Activated CD8-positive, alpha-beta memory T cell treated with anti-CD3 and anti-CD28 coated beads, Interleukin-2, amount 10 ng/mL, durations not matched to agents 7 days and 5 days (primary cell): ENCODE measurements around the gene COP1. TPM values are rescaled to one million over a fixed set of nuclear protein-coding genes. Genes with fewer than 3 reads are reported as not detected.

Experiments used
- ATAC-seq: fragments of 150-1000 bp; cut with Tn5 transposase; one replicate; pipeline ENCODE4 v1.10.0; 2021; ENCODE audit warnings: moderate library complexity
- CTCF ChIA-PET: fragments of 350-600 bp; sonication (Branson Sonifier 250); formaldehyde crosslinking; loops from one replicate; lab custom pipeline; 2021; ENCODE audit warnings: antibody characterized with exemption; lab: Charles Lee
- DNase-seq: peaks from one replicate; pipeline ENCODE4 v3.0.0-alpha.2; 2020
- H3K27ac Mint-ChIP-seq: one replicate; pipeline ENCODE4 v1.8.0; 2021; ENCODE audit warnings: mild to moderate bottlenecking, mixed read lengths
- H3K27me3 Mint-ChIP-seq: one replicate; pipeline ENCODE4 v1.8.0; 2021; ENCODE audit warnings: mixed read lengths
- H3K36me3 Mint-ChIP-seq: one replicate; pipeline ENCODE4 v1.8.0; 2021; ENCODE audit warnings: mild to moderate bottlenecking, mixed read lengths
- H3K4me1 Mint-ChIP-seq: one replicate; pipeline ENCODE4 v1.8.0; 2021; ENCODE audit warnings: mixed read lengths
- H3K4me3 Mint-ChIP-seq: one replicate; pipeline ENCODE4 v1.8.0; 2021; ENCODE audit warnings: mild to moderate bottlenecking, moderate library complexity, mixed read lengths
- H3K9me3 Mint-ChIP-seq: one replicate; pipeline ENCODE4 v1.8.0; 2022; ENCODE audit warnings: low read depth, mixed read lengths
- total RNA-seq, 2 experiments: library from RNA; stranded (reverse); gene quantifications; one replicate each; pipeline ENCODE4 v1.2.3, GENCODE V29; 2021

COP1 gene
- total RNA-seq, 2 experiments from 2014 or later, result 37.5 to 47.8 TPM

DNA sequence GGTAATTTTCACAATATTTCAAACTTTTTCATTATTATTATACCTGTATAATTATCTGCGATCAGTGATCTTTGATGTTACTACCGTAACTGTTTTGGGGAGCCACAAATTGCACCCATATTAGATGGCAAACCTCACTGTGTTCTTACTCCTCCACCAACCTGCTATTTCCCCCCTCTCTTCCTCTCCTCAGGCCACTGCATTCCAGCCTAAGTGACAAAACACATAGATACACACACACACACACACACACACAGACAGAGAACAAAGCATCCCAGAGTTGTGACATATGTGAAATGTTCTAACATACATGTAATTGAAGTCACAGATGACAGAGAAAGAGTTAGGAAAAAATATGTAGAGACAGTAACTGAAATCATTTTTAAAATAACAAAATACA, 18.5 kb downstream of the COP1 start:
- CTCF ChIA-PET, result no interaction called here
- ATAC-seq (no peak), DNase-seq (no peak)
- no peak overlapping the region for H3K27ac Mint-ChIP-seq
- peaks cover 26% of the 10 kb centered on the region for H3K4me1 Mint-ChIP-seq
- no peaks in the 10 kb centered on the region for H3K27me3 Mint-ChIP-seq
- peaks cover 5% of the 10 kb centered on the region for H3K9me3 Mint-ChIP-seq
- H3K36me3 Mint-ChIP-seq, result peaks cover 27% of the 10 kb centered on the region
- no peak overlapping the region for H3K4me3 Mint-ChIP-seq

DNA sequence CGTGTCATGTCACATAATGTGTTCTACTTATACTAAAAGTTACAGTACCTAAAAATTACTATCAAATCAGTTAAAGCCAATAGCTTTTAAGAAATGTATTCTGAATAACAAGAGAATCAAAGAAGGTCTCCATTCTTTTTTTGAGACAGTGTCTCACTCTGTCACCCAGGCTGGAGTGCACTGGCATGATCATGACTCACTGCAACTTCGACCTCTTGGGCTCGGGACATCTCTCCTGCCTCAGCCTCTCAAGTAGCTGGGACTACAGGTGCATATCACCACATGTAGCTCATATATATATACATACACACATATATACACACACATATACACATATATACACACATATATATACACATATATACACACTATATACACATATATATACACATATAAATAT, 20.1 kb downstream of the COP1 start:
- Mint-ChIP-seq H3K4me1 (peaks cover 14% of the 10 kb centered on the region), H3K9me3 (peaks cover 5% of the 10 kb centered on the region), H3K36me3 (peaks cover 27% of the 10 kb centered on the region), H3K27me3 (no peaks in the 10 kb centered on the region), H3K4me3 (no peak overlapping the region), H3K27ac (no peak overlapping the region)
- no peak for ATAC-seq
- no peak for DNase-seq
- CTCF ChIA-PET, result no interaction called here

DNA sequence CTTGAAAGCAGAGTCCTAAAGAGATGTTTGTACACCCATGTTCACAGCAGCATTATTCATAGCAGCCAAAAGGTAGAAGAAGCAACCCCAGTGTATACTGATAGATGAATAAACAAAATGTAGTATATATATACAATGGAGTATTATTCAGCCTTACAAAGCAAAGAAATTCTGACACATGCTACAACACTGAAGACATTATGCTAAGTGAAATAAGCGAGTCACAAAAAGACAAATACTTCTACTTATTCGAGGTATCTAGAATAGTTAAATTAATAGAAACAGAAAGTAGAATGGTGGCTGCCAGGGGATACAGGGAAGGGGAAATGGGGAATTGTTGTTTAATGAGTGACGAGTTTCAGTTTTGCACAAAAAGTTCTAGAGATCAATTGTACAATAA, 23.5 kb downstream of the COP1 start:
- Mint-ChIP-seq H3K4me3 (no peak overlapping the region), H3K27ac (peak overlapping the region; percentile 59), H3K9me3 (peaks cover under 1% of the 10 kb centered on the region), H3K36me3 (peaks cover 22% of the 10 kb centered on the region), H3K4me1 (peaks cover 10% of the 10 kb centered on the region), H3K27me3 (no peaks in the 10 kb centered on the region)
- DNase-seq (no peak), ATAC-seq (no peak)
- CTCF ChIA-PET, result no interaction called here

DNA sequence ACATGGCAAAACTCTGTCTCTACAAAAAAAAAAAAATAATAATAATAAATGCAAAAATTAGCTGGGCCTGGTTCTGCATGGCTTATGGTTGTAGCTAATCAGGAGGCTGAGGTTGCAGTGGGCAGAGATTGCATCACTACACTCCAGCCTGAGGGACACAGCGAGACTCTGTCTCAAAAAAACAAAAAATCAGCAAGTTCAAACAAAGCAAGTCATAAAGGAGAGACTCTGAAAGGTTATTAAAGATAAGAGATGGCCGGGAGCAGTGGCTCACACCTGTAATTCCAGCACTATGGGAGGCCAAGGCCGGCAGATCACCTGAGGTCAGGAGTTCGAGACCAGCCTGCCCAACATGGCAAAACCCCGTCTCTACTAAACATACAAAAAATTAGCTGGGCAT, 28.8 kb downstream of the COP1 start:
- CTCF ChIA-PET, result no interaction called here
- Mint-ChIP-seq H3K27me3 (no peaks in the 10 kb centered on the region), H3K4me1 (peaks cover 25% of the 10 kb centered on the region), H3K4me3 (no peak overlapping the region), H3K36me3 (peaks cover 43% of the 10 kb centered on the region), H3K27ac (no peak overlapping the region), H3K9me3 (no peaks in the 10 kb centered on the region)
- ATAC-seq (no peak), DNase-seq (no peak)

DNA sequence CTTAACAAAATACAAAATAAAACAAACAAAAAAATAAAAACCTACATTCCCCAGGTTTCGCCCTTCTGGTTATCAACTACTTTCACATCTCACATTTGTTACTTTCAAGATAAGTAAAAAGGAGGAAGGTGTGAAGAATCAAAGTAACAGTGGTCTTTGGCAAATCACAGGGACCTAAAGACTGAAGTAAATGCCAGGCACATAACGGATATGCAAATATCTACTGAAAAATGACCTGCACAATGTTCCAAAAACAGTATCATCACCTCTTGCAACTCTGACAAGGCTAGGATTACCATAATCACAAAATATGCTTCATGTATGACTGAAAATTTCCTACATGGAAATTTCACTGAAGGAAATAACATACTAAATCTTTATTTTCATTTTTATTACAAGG, 29.3 kb downstream of the COP1 start:
- H3K4me3 Mint-ChIP-seq, result no peak overlapping the region
- H3K9me3 Mint-ChIP-seq, result no peaks in the 10 kb centered on the region
- CTCF ChIA-PET, result no interaction called here
- H3K27me3 Mint-ChIP-seq, result no peaks in the 10 kb centered on the region
- H3K4me1 Mint-ChIP-seq, result peaks cover 25% of the 10 kb centered on the region
- DNase-seq (no peak), ATAC-seq (peak; percentile 51)
- peaks cover 44% of the 10 kb centered on the region for H3K36me3 Mint-ChIP-seq
- H3K27ac Mint-ChIP-seq, result peak overlapping the region; percentile 65

DNA sequence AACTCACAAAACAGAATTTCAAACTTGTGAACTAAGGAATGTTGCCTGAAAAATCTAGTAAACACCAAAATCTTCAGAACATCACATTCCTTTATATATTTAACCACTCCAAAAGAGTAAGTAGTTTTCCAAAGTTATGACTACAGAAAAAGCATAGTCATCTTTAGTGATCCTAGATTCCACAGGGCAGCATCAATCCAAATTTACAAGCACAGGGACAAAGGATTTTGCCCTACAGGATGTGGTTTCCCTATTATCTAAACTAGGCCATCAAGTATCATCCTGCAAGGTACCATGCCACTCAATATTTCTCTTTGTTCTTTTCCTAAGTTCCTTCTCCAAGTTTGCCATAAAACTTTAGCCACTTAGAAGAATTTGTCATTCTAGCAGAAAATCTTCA, 33.0 kb downstream of the COP1 start:
- Mint-ChIP-seq H3K27me3 (no peaks in the 10 kb centered on the region), H3K4me1 (peaks cover 25% of the 10 kb centered on the region), H3K4me3 (no peak overlapping the region), H3K27ac (no peak overlapping the region), H3K36me3 (peaks cover 59% of the 10 kb centered on the region), H3K9me3 (peaks cover 2% of the 10 kb centered on the region)
- ATAC-seq (no peak), DNase-seq (no peak)
- CTCF ChIA-PET, result no interaction called here

DNA sequence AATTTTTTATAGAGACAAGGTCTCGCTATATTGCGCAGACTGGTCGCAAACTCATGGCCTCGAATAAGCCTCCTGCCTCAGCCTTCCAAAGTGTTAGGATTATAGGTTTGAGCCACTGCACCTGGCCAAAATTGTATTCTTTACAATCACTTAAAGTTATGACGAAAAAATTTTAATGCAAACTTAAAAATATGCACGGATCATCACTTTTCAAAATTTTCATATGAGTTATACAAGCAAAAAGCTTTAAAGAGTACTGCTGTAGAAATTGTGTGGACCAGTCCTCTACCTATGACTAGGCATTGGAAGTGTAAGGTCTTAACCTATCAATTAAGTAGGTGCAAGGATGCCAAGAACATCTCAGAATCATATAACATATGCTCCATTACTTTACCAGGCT, 34.9 kb downstream of the COP1 start:
- Mint-ChIP-seq H3K9me3 (peaks cover 2% of the 10 kb centered on the region), H3K4me3 (no peak overlapping the region), H3K4me1 (peaks cover 14% of the 10 kb centered on the region), H3K36me3 (peaks cover 61% of the 10 kb centered on the region), H3K27ac (no peak overlapping the region), H3K27me3 (no peaks in the 10 kb centered on the region)
- ATAC-seq (no peak), DNase-seq (no peak)
- CTCF ChIA-PET, result no interaction called here

DNA sequence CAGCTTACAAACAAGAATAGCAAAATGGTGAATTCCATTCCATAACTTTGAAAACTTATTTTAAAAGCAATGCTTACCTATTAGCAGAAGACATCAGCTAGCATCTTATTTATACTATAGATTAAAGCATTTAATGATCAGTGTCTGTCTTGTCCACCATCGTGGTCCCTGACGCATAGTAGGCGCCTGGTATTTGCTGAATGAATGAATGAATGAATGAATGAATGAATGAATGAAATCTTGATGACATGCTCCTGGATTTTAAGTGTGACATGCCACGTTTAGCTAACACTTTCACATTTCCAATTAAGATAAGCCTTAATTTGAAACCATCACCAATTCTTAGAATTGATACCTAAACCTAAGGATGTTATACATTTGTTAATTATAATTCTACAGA, 39.9 kb downstream of the COP1 start:
- H3K9me3 Mint-ChIP-seq, result peaks cover 2% of the 10 kb centered on the region
- no peak for ATAC-seq
- H3K4me1 Mint-ChIP-seq, result peaks cover 18% of the 10 kb centered on the region
- DNase-seq, result no peak
- CTCF ChIA-PET, result no interaction called here
- H3K36me3 Mint-ChIP-seq, result peaks cover 58% of the 10 kb centered on the region
- no peak overlapping the region for H3K4me3 Mint-ChIP-seq
- H3K27me3 Mint-ChIP-seq, result no peaks in the 10 kb centered on the region
- H3K27ac Mint-ChIP-seq, result no peak overlapping the region

DNA sequence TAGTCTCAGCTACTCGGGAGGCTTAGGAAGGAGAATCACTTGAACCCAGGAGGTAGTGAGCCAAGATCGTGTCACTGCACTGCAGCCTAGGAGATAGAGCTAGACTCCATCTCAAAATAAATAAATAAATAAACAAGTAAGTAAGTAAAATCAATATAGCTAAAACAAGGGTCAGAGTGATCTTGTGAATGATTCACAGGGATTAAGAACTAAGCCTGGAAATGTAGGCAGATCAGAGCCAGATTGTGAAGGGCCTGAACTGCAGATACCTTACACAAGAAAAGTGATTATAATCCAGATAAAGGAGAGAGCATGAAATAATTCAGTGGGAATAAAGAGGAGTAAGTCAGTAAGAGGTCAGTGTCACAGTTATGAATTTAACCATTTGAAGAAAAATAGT, 41.5 kb downstream of the COP1 start:
- DNase-seq (no peak), ATAC-seq (no peak)
- Mint-ChIP-seq H3K4me1 (peaks cover 23% of the 10 kb centered on the region), H3K36me3 (peaks cover 60% of the 10 kb centered on the region), H3K9me3 (peaks cover 2% of the 10 kb centered on the region), H3K27me3 (no peaks in the 10 kb centered on the region), H3K27ac (no peak overlapping the region), H3K4me3 (no peak overlapping the region)
- CTCF ChIA-PET, result no interaction called here

DNA sequence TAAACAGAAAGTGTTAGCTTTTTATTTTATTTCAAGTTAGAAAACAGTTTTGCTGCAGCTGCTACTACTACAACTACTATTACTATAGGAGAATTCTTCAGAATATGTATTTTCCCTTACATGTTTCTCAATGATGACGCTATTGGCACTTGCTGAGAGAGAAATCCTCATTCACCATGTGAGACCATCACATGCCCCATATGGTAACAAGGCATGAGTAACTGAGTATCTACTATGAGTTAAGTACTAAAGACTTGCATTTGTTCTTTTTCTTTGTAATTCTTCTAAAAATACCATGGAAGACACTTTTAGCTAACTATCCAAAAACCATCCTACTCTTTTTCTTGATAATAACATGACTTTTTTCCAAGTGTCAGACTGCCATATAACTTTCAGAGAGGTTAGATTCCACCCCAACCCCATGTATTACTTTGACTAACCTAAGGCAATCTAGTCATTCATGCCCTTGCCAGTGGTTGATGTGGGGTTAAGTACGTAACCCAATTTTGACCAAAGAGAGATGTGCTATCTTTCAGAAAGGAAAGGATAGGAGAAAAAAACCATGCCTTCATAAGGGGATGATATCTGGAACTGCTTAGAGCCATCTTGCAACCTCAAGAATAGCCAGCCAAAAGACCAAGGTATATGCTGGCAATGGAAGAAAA, 42.9 kb downstream of the COP1 start:
- Mint-ChIP-seq H3K27ac (no peak overlapping the region), H3K27me3 (no peaks in the 10 kb centered on the region), H3K36me3 (peaks cover 62% of the 10 kb centered on the region), H3K4me1 (peaks cover 34% of the 10 kb centered on the region), H3K4me3 (no peak overlapping the region), H3K9me3 (peaks cover 3% of the 10 kb centered on the region)
- CTCF ChIA-PET, result no interaction called here
- ATAC-seq, result peak; percentile 53
- DNase-seq, result peak; percentile 51

DNA sequence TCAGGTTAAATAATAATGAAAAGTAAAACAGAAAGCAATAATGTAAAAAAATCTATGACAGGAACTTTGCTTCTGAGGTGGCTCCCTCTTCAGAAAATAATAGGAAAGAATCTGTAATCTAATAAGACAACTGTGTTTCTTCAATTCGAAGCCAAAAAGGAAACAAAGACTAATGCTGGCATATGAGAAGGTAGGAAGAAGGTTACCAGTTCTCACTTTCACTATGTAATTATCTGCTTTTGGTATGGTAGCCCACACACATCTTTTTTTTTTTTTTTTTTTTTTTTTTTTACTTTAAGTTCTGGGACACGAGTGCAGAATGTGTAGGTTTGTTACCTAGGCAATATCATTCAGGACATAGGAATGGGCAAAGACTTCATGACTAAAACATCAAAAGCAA, 47.1 kb downstream of the COP1 start:
- Mint-ChIP-seq H3K4me3 (no peak overlapping the region), H3K4me1 (peaks cover 32% of the 10 kb centered on the region), H3K27ac (peak overlapping the region; percentile 11), H3K36me3 (peaks cover 77% of the 10 kb centered on the region), H3K27me3 (no peaks in the 10 kb centered on the region), H3K9me3 (peaks cover 19% of the 10 kb centered on the region)
- peak; percentile 58 for ATAC-seq
- DNase-seq, result no peak
- CTCF ChIA-PET, result no interaction called here

DNA sequence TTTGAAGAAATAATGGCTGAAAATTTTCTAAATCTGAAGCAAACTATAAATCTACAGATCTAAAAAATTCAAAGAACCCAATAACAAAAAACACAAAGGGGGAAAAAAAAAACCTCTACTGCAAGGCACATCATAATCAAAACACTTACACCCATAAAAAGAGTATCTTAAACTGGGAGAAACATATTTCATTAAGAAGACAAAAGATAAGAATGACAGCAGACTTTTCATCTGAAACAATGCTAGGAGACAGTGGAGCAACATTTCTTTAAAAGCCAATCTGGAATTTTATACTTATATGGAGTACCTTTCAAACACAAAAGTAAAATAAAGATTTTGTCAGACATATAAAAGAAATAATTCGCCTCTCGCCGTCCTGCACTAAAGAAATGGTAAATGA, 49.1 kb downstream of the COP1 start:
- Mint-ChIP-seq H3K36me3 (peaks cover 81% of the 10 kb centered on the region), H3K27me3 (no peaks in the 10 kb centered on the region), H3K4me1 (peaks cover 19% of the 10 kb centered on the region), H3K27ac (no peak overlapping the region), H3K9me3 (peaks cover 22% of the 10 kb centered on the region), H3K4me3 (no peak overlapping the region)
- ATAC-seq (no peak), DNase-seq (no peak)
- CTCF ChIA-PET, result no interaction called here

DNA sequence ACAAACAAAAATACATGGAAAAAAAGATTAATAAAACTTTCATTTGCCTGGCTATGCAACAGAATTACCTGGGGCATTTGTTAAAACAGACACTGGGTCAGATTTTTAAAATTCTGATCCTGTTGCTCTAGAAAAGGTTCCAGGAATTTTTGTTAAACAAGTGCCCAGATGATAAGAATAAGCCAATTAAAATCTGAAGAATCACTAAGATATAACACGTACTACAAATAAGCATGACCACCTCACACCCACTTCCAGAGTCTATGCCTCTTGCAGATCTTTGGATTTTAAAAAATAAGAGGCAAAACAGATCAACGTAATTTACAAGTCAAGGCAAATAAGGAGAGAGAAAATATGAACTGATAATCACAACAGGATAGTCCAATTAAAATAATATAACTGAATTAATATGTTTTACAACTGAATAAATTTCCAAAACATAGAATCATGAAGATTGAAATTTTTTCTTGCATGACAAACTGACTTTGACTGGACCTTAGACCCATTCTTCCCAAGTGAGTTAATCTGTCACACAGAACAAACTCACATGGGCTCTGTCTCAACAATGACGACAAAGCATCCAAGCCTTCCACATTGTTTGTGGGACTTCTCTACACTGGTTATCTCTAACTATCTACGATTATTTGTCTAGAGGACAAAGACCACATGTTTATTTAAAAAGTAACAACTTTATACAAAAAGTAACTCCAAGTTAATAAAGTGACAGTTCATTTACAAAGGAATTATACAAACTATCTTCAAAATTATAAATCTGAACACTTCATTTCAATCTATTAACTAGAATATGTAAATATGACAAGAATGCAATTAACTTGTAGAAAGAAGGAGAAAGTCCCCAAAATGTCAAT, 56.9 kb downstream of the COP1 start:
- H3K27ac Mint-ChIP-seq, result no peak overlapping the region
- no peaks in the 10 kb centered on the region for H3K27me3 Mint-ChIP-seq
- peaks cover 67% of the 10 kb centered on the region for H3K36me3 Mint-ChIP-seq
- CTCF ChIA-PET, result no interaction called here
- H3K9me3 Mint-ChIP-seq, result peaks cover 6% of the 10 kb centered on the region
- peaks cover 2% of the 10 kb centered on the region for H3K4me1 Mint-ChIP-seq
- DNase-seq (no peak), ATAC-seq (no peak)
- no peak overlapping the region for H3K4me3 Mint-ChIP-seq

DNA sequence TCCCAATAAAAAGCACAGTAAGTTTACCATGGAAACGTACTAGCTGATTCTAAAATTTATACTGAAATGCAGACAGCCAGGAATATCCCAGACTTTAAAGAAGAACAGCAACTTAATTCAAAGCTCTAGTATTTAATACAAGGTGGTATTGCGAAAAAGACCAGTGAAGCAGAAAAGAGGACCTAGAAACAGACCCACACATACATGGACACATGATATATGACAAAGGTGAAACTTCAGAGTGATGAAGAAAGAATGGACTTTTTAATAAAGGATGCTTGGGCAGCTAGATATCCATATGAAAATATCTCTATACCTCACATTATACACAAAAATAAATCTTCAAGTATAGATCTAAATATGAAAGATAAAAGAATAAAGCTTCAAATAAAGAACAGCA, 62.6 kb downstream of the COP1 start:
- no peak for ATAC-seq
- CTCF ChIA-PET, result no interaction called here
- H3K27ac Mint-ChIP-seq, result no peak overlapping the region
- DNase-seq, result no peak
- H3K4me1 Mint-ChIP-seq, result peaks cover 11% of the 10 kb centered on the region
- peaks cover 8% of the 10 kb centered on the region for H3K9me3 Mint-ChIP-seq
- H3K36me3 Mint-ChIP-seq, result peaks cover 67% of the 10 kb centered on the region
- no peak overlapping the region for H3K4me3 Mint-ChIP-seq
- no peaks in the 10 kb centered on the region for H3K27me3 Mint-ChIP-seq
